GM19397 (cell line): ENCODE data around the gene PARP3.
"Not testable (repeated sequence)": the region's sequence is repeated elsewhere in the genome, so short reads cannot be mapped to it uniquely, and the experiment has no call there.

Experiments used
- ATAC-seq: cut with Tn5 transposase; IDR thresholded peaks from one replicate; pipeline ENCODE4 v1.9.1; 2021; ENCODE audit warnings: mild to moderate bottlenecking, moderate library complexity; ENCODE audit not compliant: unreplicated experiment

Gene PARP3

DNA sequence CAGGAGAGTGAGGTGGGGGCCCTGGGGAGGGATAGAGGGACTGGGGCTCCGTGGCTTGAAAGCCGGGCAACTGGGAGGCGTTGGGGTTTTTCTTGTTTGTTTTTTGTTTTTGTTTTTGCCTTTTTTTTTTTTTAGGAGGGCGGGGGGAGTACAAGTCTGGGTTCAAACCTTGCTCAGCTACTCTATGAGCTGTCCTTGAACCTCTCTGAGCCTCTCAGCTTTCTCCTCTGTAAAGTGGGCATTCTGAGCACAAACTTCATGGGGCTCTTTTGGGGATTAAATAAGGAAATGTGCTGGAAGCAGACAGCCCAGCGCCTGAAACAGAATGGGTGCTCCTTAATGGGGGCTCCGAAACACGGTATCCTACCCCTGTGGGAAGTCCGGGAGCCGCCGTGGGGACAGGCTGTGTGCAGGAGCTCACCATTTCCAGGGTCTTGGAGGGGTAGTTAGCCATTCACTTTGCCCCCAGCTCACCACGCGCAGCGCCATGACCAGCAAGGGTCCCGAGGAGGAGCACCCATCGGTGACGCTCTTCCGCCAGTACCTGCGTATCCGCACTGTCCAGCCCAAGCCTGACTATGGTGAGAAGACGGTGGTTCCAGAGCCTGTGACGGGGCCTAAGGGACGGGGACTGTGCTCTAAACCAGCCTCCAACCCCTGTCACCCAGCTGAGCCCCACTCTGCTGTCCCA lies 41.6 kb downstream of the PARP3 start:
- ATAC-seq, result no peak

DNA sequence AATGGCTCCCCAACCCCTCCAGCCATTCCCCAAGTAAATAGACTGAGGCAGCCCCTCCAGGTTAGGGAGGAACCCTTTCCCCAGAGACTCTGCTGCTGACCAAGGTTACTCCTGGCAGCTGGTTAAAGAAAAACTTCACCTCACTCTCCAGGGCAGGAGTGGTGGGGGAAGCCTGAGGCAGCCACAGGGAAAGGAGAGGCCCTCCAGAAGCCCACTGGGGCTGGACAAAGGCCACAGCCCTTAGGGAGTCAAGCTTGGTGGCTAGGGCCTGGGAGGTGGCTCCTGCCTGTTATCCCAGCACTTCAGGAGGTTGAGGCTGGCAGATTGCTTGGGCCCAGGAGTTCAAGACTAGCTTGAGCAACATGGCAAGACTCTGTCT lies 42.1 kb downstream of the PARP3 start:
- no peak for ATAC-seq

DNA sequence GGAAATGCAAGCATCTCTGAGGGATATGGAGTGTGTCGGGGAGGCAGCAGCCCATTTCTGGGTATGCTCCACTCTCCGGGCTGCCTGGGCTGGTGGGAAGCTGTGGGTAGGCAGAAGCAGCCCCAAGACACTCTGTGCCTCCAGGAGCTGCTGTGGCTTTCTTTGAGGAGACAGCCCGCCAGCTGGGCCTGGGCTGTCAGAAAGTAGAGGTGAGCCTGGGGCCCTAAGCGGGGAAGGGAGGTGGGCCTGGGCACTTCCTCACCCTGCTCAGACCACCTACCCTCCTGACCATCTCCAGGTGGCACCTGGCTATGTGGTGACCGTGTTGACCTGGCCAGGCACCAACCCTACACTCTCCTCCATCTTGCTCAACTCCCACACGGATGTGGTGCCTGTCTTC lies 42.9 kb downstream of the PARP3 start:
- ATAC-seq, result no peak

GRCh38 chr3:51986010-51986947 lies 44.1 kb downstream of the PARP3 start:
- no peak for ATAC-seq

DNA sequence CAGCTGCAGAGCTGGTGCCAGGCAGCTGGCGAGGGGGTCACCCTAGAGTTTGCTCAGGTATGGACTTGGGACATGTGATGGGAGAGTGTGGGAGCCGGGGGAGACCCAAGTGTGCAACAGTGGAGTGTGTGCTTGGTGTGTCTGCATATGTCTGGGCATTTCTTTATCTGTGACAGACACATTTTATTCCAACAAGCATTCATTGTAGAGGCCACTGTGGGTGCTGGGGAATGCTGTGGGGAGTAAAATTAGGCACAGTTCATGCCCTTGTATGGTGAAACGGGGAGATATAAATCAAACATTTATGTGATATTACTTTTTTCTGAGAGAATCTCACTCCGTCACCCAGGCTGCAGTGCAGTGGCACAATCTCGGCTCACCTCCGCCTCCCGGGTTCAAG lies 45.4 kb downstream of the PARP3 start:
- no peak for ATAC-seq

DNA sequence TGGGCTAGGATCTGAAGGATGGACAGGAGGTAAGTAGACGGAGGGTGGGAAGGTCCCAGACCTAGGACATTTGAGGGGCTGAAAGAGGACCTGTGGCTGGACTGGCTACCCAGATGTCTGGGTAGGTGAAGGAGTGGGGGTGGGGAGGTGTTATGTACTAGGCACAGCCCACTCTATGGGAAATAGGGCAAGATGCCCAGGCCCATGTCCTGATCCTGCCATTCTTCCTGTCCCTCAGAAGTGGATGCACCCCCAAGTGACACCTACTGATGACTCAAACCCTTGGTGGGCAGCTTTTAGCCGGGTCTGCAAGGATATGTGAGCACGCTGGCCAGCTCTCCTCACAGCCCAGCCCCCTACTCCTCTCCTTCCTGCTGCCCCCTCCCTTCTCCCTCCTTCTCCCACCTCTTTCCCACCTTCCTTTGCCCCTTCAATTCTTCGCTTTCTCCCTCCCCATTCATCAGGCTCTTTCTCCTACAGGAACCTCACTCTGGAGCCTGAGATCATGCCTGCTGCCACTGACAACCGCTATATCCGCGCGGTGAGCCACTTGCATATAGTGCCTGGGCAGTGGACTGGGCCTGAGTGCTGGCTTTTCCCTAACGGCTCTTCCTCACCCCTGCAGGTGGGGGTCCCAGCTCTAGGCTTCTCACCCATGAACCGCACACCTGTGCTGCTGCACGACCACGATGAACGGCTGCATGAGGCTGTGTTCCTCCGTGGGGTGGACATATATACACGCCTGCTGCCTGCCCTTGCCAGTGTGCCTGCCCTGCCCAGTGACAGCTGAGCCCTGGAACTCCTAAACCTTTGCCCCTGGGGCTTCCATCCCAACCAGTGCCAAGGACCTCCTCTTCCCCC lies 46.4 kb downstream of the PARP3 start:
- ATAC-seq, result no peak

GRCh38 chr3:51990501-51990971 lies 48.4 kb downstream of the PARP3 start:
- ATAC-seq, result not testable (repeated sequence)

- ATAC-seq, result no peak
These were observed 50.0 kb downstream of the PARP3 start for GRCh38 chr3:51992017-51992682.

- not testable (repeated sequence) for ATAC-seq
These were observed 51.5 kb downstream of the PARP3 start for GRCh38 chr3:51993657-51994056.

DNA sequence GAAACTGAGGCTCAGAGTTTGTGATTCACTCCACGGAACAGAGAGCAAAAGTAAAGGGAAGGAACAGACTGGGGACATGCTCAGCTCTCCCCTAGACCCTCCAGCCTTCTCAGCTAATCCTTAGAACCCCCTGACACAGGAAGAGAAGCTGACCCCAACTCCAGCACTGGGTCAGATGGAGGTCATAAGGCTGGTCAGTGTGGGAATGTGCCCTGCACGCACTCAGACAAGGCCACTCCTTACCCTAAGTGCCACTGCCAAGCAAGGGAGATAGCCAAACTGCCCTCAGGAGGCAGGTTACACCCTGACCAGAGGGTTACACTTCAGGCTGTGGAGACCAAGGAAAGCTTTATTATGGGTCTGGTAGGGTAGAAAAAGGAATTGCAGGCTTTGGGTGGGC lies 52.4 kb downstream of the PARP3 start:
- ATAC-seq, result no peak

DNA sequence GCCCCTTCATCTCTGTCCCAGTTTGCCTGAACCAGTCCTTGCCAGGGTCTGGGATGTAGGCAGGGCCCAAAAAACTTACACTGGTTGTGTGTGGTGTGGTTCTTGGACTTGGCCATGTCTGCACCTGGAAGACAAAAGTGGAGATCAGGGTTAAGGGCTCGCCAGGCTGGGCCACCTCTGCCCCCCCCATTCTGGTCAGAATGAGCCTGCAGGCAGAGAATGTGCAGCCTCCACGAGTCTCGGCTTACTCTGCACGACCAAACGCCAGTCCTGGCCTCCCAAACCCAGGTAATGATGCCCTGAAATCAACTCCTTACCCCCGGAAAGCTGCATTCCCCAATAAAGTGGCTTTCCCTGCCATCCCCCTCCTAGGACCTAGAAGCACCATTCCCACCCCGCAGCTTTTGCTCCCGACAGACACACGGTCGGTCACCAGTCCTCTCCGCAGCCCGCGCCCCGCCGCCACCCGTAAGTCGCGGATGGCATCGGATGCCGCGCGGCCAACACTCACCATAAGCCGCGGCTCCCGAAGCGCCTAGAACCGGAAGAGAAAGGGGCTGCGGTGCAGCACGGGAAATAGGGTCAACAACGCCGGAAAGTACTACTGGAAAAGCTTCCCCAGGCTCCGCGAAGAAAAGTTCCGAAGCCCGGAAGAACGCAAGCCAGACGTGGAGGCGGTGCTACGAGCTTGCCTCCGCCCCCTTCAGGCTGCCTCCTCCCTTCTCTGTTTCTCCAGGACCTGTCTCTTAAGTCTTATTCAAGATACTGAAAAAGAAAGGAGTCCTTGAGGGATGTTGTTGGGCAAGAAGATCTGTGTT lies 53.4 kb downstream of the PARP3 start, which contains the start of gene RPL29:
Gene RPL29, minus strand, starts transcription at position 550 of the 818 bp plus-strand sequence. Its CDS starts 434 bp downstream, at position 116.
- ATAC-seq, result peak; percentile 81

GRCh38 chr3:51997172-51997571 lies 55.0 kb downstream of the PARP3 start:
- ATAC-seq, result no peak

DNA sequence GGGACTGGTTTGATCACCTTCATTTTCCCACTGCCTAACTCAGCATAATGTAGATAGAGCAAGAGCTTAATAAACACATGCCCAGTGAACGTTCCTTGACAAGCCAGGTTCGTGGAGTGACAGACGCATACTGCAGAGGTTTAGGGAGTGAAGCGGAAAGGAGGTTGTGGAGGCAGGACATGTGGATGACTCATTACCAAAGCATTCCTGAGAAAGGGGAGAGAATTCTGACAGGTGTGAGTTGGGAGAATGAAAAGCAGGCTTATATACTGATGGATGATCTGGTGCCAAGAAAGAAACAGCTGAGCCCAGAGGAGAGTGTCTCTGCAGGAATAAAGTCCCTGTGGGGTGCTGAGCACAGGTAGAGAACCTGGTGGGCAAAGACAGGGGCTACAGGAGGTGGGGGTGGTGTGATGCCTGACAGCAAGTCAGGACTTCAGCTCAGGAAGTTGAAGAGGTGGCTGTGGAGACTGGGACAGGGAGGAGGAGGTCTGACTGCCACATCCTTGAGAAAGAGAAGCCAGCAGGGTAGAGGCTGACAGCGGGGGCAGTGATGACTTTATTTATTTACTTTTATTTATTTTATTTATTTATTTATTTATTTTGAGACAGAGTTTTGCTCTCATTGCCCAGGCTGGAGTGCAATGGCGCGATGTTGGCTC lies 55.9 kb downstream of the PARP3 start:
- ATAC-seq, result no peak
